ENCODE data around the gene KHDRBS2. TPM values are rescaled to one million over a fixed set of nuclear protein-coding genes. Genes with fewer than 3 reads are reported as not detected.

The KHDRBS2 gene
- total RNA-seq, 2 donors from 2014 or later: 0.12 TPM; not detected in 1

- intact Hi-C loops (cut with DNase I): no loop called here
- DNase-seq: no peak
- no peak for ATAC-seq
Observed at GRCh38 chr6:62202078-62202477, 83.9 kb downstream of the KHDRBS2 start.

GRCh38 chr6:62192593-62192992 is 93.4 kb downstream of the KHDRBS2 start:
- no peak for DNase-seq

GRCh38 chr6:62175195-62175594 is 110.8 kb downstream of the KHDRBS2 start:
- DNase-seq (no peak), ATAC-seq (no peak)
- intact Hi-C loops (cut with DNase I): no loop called here

More at GRCh38 chr6:62192593-62192992, 93.4 kb downstream of the KHDRBS2 start:
- ATAC-seq: no peak
- intact Hi-C loops (cut with DNase I): no loop called here

- ATAC-seq: no peak
- no peak for DNase-seq
- intact Hi-C loops (cut with DNase I): no loop called here
Observed at GRCh38 chr6:62174548-62174947, 111.5 kb downstream of the KHDRBS2 start.

- intact Hi-C loops (cut with DNase I): no loop called here
- DNase-seq: no peak
- no peak for ATAC-seq
Observed at GRCh38 chr6:62167736-62168135, 118.3 kb downstream of the KHDRBS2 start.

GRCh38 chr6:62162858-62163257 is 123.2 kb downstream of the KHDRBS2 start:
- ATAC-seq: no peak
- DNase-seq: no peak
- intact Hi-C loops (cut with DNase I): no loop called here

GRCh38 chr6:62152796-62153195 is 133.2 kb downstream of the KHDRBS2 start:
- intact Hi-C loops (cut with DNase I): no loop called here
- ATAC-seq: no peak
- no peak for DNase-seq

- no peak for ATAC-seq
Observed at GRCh38 chr6:62150048-62150663, 135.9 kb downstream of the KHDRBS2 start.

GRCh38 chr6:62146954-62147853 is 138.8 kb downstream of the KHDRBS2 start:
- no peak for DNase-seq
- intact Hi-C loops (cut with DNase I): no loop called here
- no peak for ATAC-seq

More at GRCh38 chr6:62150048-62150663, 135.9 kb downstream of the KHDRBS2 start:
- no peak for DNase-seq
- intact Hi-C loops (cut with DNase I): no loop called here

GRCh38 chr6:62129127-62129526 is 156.9 kb downstream of the KHDRBS2 start:
- DNase-seq (no peak), ATAC-seq (no peak)
- intact Hi-C loops (cut with DNase I): no loop called here

GRCh38 chr6:62119401-62119800 is 166.6 kb downstream of the KHDRBS2 start:
- intact Hi-C loops (cut with DNase I): no loop called here
- DNase-seq (no peak), ATAC-seq (no peak)

- no peak for ATAC-seq
- no peak for DNase-seq
- intact Hi-C loops (cut with DNase I): no loop called here
Observed at GRCh38 chr6:62103186-62103859, 182.7 kb downstream of the KHDRBS2 start.

- intact Hi-C loops (cut with DNase I): no loop called here
- DNase-seq (no peak), ATAC-seq (no peak)
Observed at GRCh38 chr6:62102387-62102786, 183.6 kb downstream of the KHDRBS2 start.

GRCh38 chr6:62090442-62091229 is 195.4 kb downstream of the KHDRBS2 start:
- intact Hi-C loops (cut with DNase I): no loop called here
- ATAC-seq: no peak
- no peak for DNase-seq

- DNase-seq: no peak
- intact Hi-C loops (cut with DNase I): no loop called here
- no peak for ATAC-seq
Observed at GRCh38 chr6:62089781-62090180, 196.2 kb downstream of the KHDRBS2 start.

- ATAC-seq (no peak), DNase-seq (no peak)
- intact Hi-C loops (cut with DNase I): no loop called here
Observed at GRCh38 chr6:62086047-62086446, 200.0 kb downstream of the KHDRBS2 start.

- intact Hi-C loops (cut with DNase I): no loop called here
- no peak for DNase-seq
- ATAC-seq: no peak
Observed at GRCh38 chr6:62075869-62076268, 210.2 kb downstream of the KHDRBS2 start.

- intact Hi-C loops (cut with DNase I): no loop called here
- ATAC-seq (no peak), DNase-seq (no peak)
Observed at GRCh38 chr6:62059901-62060300, 226.1 kb downstream of the KHDRBS2 start.

- DNase-seq (no peak), ATAC-seq (no peak)
- intact Hi-C loops (cut with DNase I): no loop called here
Observed at GRCh38 chr6:62057300-62057699, 228.7 kb downstream of the KHDRBS2 start.
